ENCODE results near the gene PDE8B.

DNA sequence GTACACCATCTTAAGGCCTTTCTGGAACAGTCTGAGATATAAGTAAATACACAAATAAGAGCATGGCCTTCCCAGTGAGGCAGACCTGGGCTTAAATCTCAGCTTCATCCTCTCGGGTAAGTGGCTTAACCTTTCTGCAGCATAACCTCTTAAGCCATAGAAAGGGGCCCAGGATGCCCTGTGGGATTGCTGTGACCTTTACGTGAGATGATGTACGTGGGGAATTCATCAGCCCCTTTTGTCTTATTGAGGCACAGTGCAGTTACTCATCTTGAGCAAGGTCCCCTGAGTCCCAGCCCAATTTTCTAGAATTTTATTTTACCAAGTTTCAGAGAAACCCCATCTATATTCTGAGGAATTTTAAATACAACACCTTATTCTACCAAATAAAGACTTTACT, 92.2 kb downstream of the PDE8B start:
- TF ChIP-seq, protein P1, sequence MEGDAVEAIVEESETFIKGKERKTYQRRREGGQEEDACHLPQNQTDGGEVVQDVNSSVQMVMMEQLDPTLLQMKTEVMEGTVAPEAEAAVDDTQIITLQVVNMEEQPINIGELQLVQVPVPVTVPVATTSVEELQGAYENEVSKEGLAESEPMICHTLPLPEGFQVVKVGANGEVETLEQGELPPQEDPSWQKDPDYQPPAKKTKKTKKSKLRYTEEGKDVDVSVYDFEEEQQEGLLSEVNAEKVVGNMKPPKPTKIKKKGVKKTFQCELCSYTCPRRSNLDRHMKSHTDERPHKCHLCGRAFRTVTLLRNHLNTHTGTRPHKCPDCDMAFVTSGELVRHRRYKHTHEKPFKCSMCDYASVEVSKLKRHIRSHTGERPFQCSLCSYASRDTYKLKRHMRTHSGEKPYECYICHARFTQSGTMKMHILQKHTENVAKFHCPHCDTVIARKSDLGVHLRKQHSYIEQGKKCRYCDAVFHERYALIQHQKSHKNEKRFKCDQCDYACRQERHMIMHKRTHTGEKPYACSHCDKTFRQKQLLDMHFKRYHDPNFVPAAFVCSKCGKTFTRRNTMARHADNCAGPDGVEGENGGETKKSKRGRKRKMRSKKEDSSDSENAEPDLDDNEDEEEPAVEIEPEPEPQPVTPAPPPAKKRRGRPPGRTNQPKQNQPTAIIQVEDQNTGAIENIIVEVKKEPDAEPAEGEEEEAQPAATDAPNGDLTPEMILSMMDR (IDR thresholded peaks at IDR 0.05), result no peak
- TF ChIP-seq POLR2A (IDR thresholded peaks at IDR 0.05), result no peak
